ENCODE results near the gene WDR5. TPM values are rescaled to one million over a fixed set of nuclear protein-coding genes. Genes with fewer than 3 reads are reported as not detected.

Gene WDR5
- total RNA-seq, 1 donor from 2014 or later = 17.7 TPM

DNA sequence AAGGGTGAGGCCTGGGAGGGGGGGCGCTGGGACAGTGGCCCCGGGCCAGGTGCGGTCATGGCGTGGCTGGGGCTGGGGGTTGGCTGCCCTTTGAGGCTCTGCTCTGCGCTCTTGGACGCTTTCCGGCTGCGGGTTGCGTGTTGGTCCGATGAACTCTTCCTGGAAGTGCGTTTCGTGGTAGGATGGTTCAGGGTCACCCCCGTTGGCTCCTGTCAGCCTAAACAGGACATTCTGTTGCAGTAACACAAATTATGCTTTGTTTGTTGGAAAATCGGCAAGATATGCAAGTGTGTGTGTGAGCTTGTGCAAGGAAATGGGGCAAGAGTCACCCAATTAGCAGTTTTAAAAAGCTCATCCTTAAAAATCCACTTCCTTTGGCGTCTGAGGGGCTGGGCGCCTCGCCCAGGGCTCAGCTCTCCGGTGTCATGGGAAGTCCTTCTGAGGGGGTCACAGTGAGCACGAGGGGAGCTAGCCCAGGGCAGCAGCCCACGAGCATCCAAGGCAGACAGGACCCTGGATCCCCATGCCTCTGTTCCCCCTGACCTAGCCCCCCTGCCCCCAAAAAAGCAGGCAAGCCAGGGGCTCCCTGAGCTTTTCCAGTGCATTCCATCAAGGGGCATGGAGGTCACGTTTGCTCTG is 50.7 kb downstream of the WDR5 start:
- TF ChIP-seq, protein P1, sequence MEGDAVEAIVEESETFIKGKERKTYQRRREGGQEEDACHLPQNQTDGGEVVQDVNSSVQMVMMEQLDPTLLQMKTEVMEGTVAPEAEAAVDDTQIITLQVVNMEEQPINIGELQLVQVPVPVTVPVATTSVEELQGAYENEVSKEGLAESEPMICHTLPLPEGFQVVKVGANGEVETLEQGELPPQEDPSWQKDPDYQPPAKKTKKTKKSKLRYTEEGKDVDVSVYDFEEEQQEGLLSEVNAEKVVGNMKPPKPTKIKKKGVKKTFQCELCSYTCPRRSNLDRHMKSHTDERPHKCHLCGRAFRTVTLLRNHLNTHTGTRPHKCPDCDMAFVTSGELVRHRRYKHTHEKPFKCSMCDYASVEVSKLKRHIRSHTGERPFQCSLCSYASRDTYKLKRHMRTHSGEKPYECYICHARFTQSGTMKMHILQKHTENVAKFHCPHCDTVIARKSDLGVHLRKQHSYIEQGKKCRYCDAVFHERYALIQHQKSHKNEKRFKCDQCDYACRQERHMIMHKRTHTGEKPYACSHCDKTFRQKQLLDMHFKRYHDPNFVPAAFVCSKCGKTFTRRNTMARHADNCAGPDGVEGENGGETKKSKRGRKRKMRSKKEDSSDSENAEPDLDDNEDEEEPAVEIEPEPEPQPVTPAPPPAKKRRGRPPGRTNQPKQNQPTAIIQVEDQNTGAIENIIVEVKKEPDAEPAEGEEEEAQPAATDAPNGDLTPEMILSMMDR (IDR thresholded peaks at IDR 0.05; ENCODE audit: borderline replicate concordance) = no peak
- Histone ChIP-seq H3K27ac (replicated peaks) (no peak overlapping the region), H3K4me3 (no peak overlapping the region), H3K36me3 (no peaks in the 10 kb centered on the region), H3K9me3 (replicated peaks) (no peaks in the 10 kb centered on the region), H3K4me1 (peaks cover 11% of the 10 kb centered on the region), H3K27me3 (ENCODE audit: low read depth) (no peaks in the 10 kb centered on the region)
- intact Hi-C loops (cut with micrococcal nuclease) = no loop called here
- no peak for DNase-seq

GRCh38 chr9:134187110-134187531 is 51.2 kb downstream of the WDR5 start:
- Histone ChIP-seq H3K36me3 (no peaks in the 10 kb centered on the region), H3K4me3 (no peak overlapping the region), H3K27me3 (ENCODE audit: low read depth) (no peaks in the 10 kb centered on the region), H3K9me3 (replicated peaks) (no peaks in the 10 kb centered on the region), H3K27ac (replicated peaks) (no peak overlapping the region), H3K4me1 (peaks cover 11% of the 10 kb centered on the region)
- TF ChIP-seq, protein P1 (IDR thresholded peaks at IDR 0.05; ENCODE audit: borderline replicate concordance) = no peak
- intact Hi-C loops (cut with micrococcal nuclease) = no loop called here
- DNase-seq = no peak

GRCh38 chr9:134187891-134188385 is 52.1 kb downstream of the WDR5 start:
- Histone ChIP-seq H3K9me3 (replicated peaks) (no peaks in the 10 kb centered on the region), H3K36me3 (no peaks in the 10 kb centered on the region), H3K27ac (replicated peaks) (no peak overlapping the region), H3K27me3 (ENCODE audit: low read depth) (no peaks in the 10 kb centered on the region), H3K4me1 (peaks cover 11% of the 10 kb centered on the region), H3K4me3 (no peak overlapping the region)
- TF ChIP-seq, protein P1 (IDR thresholded peaks at IDR 0.05; ENCODE audit: borderline replicate concordance) = no peak
- DNase-seq = no peak
- intact Hi-C loops (cut with micrococcal nuclease) = no loop called here

DNA sequence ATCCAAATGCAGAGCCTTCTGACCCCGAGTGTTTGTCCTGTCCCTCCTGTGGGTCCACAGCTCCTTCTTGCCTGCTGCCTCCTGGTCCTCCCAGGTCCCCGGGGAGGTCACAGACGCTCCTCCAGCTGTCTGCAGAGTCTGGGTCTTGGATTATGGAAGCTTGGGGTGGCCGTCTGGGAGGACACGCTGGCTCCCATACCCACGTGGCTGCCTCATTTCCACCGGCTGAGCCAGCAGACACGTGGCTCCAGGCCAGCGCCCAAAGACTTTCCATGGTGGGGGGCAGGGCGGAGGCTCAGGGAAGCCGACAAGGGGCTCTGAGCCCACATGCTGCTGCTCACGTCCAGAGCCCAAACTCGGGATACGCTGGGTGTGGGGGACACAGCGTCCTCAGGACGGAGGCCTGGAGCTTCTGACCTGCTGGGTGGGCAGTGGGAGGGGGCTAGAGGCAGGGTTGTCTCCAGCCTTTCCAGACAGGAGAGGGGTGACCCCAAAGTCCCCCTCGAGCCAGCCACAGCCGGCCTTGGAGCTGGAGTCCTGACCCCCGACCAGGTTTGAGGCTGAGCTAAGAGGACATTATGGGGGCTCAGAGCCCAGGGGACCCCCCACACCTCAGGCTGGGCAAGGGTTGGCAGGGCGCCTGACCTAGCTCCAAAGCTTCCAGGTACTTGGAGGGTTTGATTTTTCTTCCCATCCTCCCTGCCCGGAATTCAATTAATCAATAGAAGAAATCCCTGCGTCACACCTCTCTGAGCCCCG is 52.7 kb downstream of the WDR5 start:
- Histone ChIP-seq H3K36me3 (no peaks in the 10 kb centered on the region), H3K4me3 (no peak overlapping the region), H3K27ac (replicated peaks) (no peak overlapping the region), H3K4me1 (peaks cover 11% of the 10 kb centered on the region), H3K9me3 (replicated peaks) (no peaks in the 10 kb centered on the region), H3K27me3 (ENCODE audit: low read depth) (no peaks in the 10 kb centered on the region)
- no peak for DNase-seq
- TF ChIP-seq, protein P1 (IDR thresholded peaks at IDR 0.05; ENCODE audit: borderline replicate concordance) = no peak
- intact Hi-C loops (cut with micrococcal nuclease) = no loop called here

GRCh38 chr9:134189145-134189469 is 53.2 kb downstream of the WDR5 start:
- H3K4me1 ChIP-seq = peaks cover 11% of the 10 kb centered on the region
- peak overlapping the region; percentile 9 for H3K4me3 ChIP-seq
- TF ChIP-seq, protein P1 (IDR thresholded peaks at IDR 0.05; ENCODE audit: borderline replicate concordance) = no peak
- no peak overlapping the region for H3K27ac ChIP-seq (replicated peaks)
- no peak for DNase-seq
- intact Hi-C loops (cut with micrococcal nuclease) = no loop called here
- no peaks in the 10 kb centered on the region for H3K9me3 ChIP-seq (replicated peaks)
- H3K27me3 ChIP-seq (ENCODE audit: low read depth) = no peaks in the 10 kb centered on the region
- H3K36me3 ChIP-seq = no peaks in the 10 kb centered on the region

Data from left ventricle myocardium inferior (tissue), 1 donor.